ENCODE results near the gene ABCD4. TPM values are rescaled to one million over a fixed set of nuclear protein-coding genes. Genes with fewer than 3 reads are reported as not detected.
"Not testable (repeated sequence)": the region's sequence is repeated elsewhere in the genome, so short reads cannot be mapped to it uniquely, and the experiment has no call there.

The ABCD4 gene
- total RNA-seq, 1 donor from 2014 or later = 47.3 TPM

DNA sequence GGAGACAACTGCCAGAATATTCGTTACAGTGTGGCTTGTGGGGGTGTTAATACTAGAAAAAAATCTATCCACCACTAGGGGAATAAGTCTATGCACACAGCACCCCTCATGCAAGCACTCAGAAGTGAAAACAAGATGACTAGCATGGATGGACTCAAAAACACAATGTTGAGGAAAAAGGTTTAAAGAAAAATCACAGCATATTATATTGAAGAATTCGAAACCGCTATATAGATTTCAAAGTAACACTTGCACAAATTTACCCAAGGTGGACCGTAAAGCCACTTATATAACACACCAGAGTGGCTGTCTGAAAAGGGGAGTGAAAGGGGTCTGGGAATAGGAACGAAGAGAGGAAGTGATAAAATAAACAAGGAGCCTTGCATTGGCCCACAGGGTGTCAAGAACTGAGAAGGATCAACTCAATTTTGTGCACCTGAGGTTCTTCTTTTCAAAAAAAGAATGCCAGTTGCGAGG is 544 bp downstream of the ABCD4 start:
- intact Hi-C loops (cut with micrococcal nuclease) = loop anchor here (2.0 to 10.0 kb wide), 2 partner anchors 47 to 99 kb away; no protein-coding TSS in a partner anchor

DNA sequence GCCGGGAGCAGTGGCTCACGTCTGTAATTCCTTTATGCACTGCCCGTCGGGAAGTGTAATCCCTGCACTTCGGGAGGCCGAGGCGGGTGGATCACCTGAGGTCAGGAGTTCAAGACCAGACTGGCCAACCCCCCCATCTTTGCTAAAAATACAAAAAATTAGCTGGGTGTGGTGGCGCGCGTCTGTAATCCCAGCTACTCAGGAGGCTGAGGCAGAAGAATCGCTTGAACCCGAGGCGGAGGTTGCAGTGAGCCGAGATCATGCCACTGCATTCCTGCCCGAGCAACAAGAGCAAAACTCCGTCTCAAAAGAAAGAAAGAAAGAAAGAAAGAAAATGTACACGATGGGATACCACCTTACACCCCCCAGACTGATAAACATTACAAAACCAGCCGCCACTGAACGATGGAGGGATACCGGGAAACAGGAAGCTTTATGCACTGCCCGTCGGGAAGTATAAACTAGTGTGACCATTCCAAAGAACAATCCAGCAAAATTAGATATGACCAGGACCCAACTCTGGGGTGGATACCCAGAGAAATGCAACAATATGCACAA is 1.1 kb downstream of the ABCD4 start:
- intact Hi-C loops (cut with micrococcal nuclease) = loop anchor here (2.0 to 10.0 kb wide), 2 partner anchors 47 to 99 kb away; no protein-coding TSS in a partner anchor

DNA sequence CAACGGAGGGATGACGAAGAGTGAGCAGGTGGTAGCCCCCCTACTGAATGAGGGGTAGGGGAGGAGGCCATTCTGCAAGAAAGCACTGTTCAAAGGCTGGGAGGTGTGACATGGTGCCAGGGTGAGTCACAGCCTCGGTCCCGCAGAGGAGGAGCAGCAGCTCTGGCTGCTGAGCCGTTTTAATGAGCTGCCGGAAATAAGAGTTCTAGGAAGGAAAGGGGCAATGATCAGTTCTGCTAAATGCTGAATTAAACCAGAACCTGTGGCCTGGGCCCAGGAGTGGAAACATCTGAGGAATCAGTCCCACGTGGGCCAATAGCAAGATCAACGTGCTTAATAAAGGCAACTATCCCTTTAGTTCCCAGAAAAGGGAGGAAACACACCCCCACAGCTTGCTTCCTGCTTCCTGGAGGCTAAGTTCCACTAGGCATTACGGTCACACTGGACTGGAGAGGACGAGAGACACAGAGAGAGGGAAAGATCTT is 3.6 kb downstream of the ABCD4 start:
- intact Hi-C loops (cut with micrococcal nuclease) = no loop called here

DNA sequence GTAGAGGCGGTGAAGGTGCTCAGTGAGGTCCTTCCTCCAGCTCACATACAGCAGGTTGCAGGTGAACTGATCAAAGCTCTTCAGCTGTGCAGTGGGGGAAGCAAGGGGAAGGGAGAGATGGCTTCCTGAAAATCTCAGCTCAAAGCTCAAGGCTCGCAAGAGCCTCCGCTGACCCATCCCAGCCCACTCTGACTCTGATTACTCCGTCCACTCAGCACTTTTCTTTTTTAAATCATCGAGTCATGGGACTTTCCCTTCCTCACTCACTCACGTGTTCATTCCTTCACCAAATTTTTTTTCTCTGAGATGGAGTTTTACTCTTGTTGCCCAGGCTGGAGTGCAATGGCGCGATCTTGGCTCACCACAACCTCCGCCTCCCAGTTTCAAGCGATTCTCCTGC is 4.7 kb downstream of the ABCD4 start:
- intact Hi-C loops (cut with micrococcal nuclease) = no loop called here

DNA sequence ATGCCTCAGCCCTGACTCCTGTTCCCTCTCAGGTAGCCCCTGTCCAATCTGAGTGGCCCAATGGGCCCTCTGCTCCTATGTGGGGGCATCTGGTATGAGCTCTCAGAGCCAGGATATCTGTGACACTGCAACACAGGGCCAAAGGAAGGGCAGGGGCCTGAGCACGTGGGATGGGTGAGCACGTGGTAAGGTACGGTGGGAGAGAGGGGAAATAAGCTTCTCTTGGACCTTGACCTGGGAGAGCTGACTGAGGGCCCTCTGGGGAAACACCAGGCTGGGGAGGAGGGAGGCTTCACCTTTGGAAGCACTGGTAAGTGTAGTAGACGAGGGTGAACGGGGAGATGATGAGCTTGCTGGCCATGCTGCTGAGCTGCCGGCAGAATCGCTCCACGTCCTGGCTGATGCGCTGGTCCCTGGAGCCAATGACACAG is 6.7 kb downstream of the ABCD4 start:
- intact Hi-C loops (cut with micrococcal nuclease) = no loop called here

DNA sequence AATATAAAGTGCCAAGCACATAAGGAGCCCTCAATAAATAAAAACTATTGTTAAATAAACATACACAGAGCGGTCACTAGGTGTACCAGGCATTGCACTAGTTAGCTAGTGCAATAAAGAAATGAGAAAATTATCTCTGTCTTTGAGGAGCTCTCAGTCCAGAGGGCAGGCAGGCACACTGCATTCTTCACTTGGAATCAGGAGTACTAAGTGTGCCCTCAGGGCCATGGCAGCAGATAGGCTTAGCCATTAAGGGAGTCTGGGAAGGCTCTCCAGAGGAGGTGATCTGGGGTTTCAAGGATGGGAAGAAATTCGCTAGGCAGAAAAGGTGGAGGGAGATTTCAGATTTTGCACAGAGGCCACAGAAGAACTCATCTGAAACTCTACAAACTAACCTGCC is 9.1 kb downstream of the ABCD4 start:
- intact Hi-C loops (cut with micrococcal nuclease) = no loop called here

DNA sequence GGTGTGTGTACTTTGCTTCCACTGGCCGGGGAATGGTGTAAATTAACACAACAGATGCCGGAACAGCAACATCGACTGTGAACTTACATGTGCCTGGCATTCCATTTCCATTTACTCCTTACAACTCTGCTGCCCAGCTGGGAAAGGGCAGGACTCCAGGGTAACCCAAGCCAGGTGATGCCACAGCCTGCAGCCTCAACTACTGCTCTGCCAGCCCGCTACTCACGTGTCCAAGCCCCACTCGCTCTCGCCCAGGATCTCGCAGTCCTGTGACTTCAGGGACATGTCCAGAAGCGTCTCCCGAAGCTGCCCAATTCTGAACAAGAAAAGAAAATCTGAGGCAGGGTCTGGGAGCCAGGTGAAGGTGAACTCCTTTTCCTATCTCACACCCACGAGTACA is 10.7 kb downstream of the ABCD4 start:
- intact Hi-C loops (cut with micrococcal nuclease) = no loop called here

DNA sequence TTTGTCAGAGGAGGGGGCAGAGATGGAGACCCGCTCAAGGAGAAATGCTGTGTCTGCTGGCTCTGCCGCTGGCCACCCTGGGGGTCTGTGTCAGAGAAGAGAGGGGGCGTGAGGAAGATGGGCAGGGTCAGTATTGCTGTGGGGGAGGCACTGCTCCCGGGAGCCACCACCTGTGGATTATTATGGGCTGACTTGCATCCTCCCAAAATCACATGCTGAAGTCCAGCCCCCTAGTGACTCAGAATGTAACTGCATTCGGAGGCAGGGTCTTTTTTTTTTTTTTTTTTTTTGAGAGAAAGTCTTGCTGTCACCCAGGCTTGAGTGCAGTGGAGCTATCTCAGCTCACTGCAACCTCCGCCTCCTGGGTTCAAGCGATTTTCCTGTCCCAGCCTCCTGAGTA is 12.3 kb downstream of the ABCD4 start:
- intact Hi-C loops (cut with micrococcal nuclease) = no loop called here

DNA sequence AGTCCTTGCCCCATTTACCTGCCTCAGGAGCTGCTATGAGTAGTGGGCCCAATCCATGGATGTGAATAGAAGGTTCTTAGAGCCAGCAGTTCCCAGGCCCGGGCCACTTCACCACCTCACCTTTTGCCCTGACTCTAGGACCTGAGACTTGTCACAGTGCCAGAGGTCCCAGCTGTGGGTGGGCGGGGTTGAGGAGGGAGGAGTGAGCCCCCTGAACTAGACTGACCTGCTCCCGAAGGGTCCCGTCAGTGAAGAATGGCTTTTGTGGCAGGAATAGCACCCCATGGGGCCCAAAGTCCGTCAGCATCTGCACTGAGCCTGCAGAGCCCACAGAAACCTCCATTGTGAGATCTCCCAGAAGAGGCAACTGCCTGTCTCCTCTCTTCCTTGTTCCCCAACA is 12.9 kb downstream of the ABCD4 start:
- intact Hi-C loops (cut with micrococcal nuclease) = no loop called here

DNA sequence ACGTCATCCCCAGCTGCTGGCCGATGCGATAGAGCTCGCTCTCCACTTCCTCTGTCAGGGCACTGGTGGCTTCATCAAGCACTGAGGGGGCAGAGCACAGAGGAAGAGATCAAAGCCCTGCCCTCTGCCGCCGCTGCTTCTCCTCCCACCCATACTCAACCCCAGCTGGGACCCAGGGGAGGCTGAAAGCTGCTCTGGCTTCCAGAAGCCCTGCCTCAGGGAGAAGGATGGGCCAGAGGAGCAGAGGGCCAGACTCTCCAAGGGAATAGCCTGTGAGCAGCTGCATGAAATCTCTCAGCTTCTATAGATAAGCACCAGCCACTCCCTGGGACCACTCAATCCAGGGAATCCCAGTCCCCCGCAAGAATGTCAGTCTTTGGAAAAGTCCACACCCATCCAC is 16.0 kb downstream of the ABCD4 start:
- intact Hi-C loops (cut with micrococcal nuclease) = no loop called here

DNA sequence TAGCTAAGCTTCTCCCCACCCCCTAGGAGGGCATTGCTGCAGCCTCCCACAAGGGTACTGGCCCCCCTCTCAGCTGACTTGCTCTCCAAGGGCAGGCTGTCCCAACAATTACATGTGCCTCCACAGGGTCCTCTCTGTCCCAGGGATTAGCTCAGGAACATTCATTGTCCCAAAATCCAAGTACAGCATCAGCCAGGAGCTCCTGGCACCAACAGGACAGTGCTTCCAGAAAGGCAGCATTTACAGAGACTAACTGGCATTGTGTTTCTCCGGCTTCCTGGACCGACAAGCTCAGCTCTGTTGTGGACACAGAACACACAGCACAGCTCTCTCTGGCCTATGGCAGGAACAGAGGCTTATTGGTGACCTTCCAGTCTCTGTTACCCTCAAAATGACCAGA is 21.7 kb downstream of the ABCD4 start:
- intact Hi-C loops (cut with micrococcal nuclease) = no loop called here

DNA sequence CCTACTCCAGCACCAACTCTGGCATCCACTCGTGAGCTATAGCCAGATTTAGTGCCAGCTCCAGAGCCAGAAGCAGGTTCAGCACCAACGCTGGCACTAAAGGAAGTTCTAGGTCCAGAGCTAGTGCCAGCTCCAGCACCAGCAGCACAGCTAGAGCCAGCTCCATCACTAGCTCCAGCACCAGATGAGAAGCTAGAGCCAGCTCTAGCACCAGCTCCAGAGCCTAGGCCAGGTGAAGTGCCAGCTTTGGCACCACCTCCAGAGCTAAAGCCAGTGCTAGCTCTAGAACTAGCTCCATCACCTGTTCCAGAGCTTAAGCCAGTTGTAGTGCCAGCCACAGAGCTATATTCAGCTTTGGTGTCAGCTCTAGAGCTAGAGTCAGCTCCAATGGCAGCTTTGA is 24.7 kb downstream of the ABCD4 start:
- intact Hi-C loops (cut with micrococcal nuclease) = no loop called here

DNA sequence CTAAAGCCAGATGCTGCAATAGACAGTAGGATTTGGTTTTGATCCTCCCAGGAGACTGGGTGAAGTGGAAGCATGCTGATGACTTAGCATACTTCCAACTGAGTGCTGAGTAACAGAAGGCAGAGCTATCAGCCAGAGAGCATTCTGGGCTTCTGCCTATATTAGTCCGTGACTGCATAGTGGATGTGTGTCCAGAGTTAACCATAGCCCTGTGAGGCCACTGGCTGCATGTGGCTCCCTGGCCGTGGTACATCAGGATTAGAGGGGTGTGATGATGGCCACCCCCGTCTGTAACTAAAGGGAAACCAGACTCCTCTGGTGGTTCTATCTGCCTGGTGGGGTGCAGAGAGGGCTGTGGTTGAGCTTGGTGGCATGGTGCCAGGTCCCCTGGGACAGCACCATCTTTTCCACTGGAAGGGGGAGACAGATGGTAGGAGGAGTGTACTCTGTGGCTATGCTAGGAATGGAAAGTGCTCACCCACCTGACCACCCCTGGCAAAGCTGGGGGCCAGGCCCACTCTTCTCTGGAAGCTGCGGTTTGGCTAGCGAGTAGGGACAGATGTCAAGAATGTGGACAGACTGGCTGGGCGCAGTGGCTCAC is 27.4 kb downstream of the ABCD4 start:
- intact Hi-C loops (cut with micrococcal nuclease) = no loop called here

DNA sequence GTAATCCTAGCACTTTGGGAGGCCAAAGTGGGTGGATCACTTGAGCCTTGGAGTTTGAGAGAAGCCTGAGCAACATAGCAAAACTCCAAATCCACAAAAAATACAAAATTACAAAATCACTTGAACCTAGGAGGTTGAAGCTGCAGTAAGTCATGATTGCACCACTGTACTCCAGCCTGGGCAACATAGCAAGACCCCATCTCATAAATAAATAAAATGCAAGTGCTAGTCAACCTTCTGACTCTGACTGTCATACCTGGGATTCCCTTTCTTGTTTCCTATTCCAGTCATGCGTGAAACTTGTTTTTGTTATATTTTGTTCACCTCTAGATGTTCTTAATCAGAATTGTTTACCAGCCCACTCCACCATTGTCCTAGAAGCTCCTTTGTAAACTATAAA is 31.4 kb downstream of the ABCD4 start:
- intact Hi-C loops (cut with micrococcal nuclease) = no loop called here

DNA sequence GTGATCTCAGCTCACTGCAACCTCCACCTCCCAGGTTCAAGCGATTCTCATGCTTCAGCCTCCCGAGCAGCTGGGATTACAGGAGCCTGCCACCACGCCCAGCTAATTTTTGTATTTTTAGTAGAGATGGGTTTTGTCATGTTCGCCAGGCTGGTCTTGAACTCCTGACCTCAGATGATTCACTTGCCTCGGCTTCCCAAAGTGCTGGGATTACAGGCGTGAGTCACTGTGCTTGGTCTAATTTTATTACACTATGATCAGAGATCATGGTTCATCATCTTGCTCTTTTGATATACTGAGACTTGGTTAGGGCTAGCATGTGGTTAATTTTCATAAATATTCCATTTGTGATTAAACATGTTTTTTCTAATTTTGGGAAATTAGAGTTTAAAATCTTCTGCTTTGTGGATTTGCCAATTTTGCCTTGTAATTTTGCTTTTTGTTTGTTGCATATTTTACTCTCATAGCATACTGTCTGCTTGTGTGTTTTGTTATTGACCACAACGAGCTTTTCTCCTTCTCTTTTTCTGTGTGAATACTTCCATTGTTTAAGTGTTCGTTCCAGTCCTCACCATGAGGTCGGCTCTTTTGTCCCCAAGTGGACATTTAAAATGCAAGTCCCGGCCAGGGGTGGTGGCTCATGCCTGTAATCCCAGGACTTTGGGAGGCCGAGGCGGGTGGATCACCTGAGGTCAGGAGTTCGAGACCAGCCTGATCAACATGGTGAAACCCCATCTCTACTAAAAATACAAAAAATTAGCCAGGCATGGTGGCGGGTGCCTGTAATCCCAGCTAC is 32.2 kb downstream of the ABCD4 start:
- intact Hi-C loops (cut with micrococcal nuclease) = not testable (repeated sequence)

DNA sequence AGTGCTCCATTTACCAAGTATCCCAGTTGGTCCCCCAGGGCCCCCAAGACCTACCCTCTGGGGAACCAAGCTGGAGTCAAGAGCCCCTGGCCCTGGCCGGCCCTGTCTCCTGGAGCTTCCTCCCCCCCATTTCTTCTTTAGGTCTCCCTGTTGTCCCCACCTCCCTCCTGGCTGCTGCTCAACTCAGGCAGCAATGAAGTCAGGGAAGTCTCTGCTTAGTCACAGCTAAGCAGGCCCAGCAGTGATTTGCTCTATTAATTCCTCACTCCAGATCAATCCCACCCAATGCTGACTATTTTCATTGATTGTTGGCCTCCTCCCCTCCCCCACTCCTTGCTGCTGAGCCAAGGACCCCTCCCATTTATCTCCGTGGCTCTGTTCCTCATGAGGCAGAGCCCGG is 35.1 kb downstream of the ABCD4 start:
- intact Hi-C loops (cut with micrococcal nuclease) = no loop called here

DNA sequence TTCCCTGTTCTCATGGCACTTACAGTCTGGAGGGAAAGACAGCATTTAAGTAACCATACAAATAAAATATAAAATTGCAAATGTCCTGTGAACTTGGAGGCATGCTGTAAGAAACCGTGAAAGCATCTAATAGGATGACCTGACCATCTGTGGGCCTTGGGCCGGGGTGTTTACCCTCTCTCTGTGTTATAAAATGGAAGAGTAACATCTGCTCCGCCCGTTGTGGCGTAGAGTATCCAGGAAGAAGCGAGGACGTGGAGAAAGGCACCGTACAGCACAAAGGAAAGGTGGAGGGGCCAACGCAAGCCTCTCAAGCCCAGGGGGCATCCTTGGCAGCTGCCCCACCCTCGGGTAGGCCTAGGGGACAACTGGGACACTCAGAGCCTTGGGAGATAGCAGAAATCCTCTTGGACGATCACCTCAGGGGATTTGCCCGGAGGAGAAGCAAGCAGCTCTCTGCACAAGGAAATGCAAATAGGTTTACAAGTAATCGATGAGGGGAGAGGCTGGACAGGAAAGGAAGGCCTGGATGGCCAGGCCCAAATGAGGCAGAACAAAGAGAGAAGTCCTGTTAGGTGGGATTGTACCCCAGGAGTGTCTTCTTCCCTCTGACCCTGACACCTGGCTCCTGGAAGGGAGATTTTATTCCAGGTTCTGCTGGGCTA is 37.3 kb downstream of the ABCD4 start:
- intact Hi-C loops (cut with micrococcal nuclease) = no loop called here

DNA sequence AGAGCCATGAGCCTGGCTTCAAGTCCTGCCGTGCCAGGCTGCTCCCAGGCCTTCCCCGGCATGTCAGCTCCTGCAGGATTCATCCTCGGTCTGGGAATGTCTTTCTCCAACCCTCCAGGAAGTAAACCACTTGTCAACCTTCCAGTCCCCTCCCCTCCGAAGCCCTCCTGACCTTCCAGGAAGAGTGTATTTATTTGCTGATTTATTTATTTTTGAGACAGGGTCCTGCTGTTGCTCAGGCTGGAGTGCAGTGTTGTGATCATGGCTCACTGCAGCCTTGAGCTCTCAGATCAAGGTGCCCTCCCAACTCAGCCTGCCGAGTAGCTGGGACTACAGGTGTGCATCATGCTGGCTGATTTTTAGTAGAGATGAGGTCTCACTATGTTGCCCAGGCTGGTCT is 38.8 kb downstream of the ABCD4 start:
- intact Hi-C loops (cut with micrococcal nuclease) = no loop called here

DNA sequence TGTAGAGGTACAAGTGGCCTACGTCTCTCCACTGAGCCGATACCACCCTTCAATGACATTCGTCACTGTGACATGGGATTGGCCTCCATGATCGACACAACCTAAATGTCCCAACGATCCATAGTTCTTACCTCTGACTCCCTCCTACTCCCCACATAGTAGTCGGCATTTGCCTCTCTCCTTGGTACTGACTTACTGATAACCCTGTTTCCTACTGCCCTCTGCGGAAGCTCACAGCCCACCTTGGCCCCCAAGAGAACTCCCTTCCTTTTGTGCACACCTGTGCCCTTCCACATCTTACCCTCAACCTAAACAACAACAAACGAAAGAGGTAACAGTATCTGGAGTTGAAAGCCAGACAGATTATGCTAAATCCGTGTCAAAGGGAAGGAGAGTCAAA is 39.6 kb downstream of the ABCD4 start:
- intact Hi-C loops (cut with micrococcal nuclease) = no loop called here

DNA sequence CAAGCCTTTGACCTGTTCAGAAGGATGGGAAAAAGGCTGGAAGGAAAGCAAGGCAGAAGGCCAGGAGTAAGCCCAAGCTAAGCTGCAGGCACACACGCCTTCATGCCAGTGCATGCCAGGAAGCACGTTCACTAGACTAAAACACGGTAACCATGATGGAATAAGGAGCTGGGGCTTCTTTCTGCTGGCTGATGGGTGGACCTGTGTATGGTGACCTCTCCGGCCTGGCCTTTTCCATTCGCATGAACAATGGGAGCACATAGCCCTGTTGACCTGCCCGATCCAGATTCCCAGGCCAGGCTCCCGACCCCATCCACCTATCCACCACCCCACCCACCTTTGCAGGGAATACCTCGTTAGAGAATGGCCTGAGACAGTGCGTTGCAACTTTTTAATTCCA is 40.7 kb downstream of the ABCD4 start:
- intact Hi-C loops (cut with micrococcal nuclease) = no loop called here

DNA sequence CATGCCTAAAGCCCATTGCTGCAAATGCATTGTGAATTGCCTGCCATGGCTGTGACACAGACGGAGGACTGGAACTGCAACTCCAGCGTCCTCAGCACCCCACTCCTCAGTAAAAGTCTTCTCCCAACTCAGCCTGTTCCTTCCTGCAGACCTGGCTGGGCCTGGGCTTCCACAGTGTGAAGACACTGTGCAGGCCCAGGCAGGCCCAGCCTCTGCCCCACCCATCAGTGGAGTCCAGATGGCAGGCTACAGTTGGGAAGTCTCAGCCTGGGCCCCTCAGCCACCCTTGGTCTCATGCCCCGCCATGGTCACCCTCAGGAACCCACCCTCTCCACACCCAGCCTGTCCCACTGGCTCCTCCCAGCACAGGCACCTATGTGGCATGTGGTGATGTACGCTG is 41.4 kb downstream of the ABCD4 start:
- intact Hi-C loops (cut with micrococcal nuclease) = no loop called here

Measured in T-helper 2 cell treated with Interferon-gamma antibody and Interleukin-4, amounts not matched to agents 100 ng/mL and 5 ng/mL, for 36 hours (primary cell).